DOHH2 (cell line): ENCODE measurements around the gene AFF2.

Source experiments
- H3F3A ChIP-seq: fragments of 200-600 bp; sonication (generic), shearing (Covaris generic); 2 replicates; pipeline ENCODE4 v1.6.0; 2016; ENCODE audit warnings: antibody characterized with exemption, mild to moderate bottlenecking; ENCODE audit not compliant: control insufficient read depth, insufficient read depth
- H3K27ac ChIP-seq: fragments of 200-600 bp; sonication (generic); 2 replicates; pipeline ENCODE4 v1.5.1; 2014; ENCODE audit warnings: low read depth, mild to moderate bottlenecking, low read length, moderate library complexity
- H3K27me3 ChIP-seq: fragments of 200-600 bp; sonication (generic); 2 replicates; pipeline ENCODE4 v1.6.1; 2014; ENCODE audit warnings: mild to moderate bottlenecking, low read length, mixed read lengths; ENCODE audit not compliant: control insufficient read depth
- H3K36me3 ChIP-seq: fragments of 200-600 bp; sonication (generic); 2 replicates; pipeline ENCODE4 v1.6.1; 2014; ENCODE audit warnings: mild to moderate bottlenecking, low read length, moderate library complexity, mixed read lengths; ENCODE audit not compliant: control insufficient read depth
- H3K4me1 ChIP-seq: fragments of 200-600 bp; sonication (generic); 2 replicates; pipeline ENCODE4 v1.6.1; 2014; ENCODE audit warnings: mild to moderate bottlenecking, low read length, mixed read lengths; ENCODE audit not compliant: control insufficient read depth
- H3K4me2 ChIP-seq: fragments of 200-600 bp; sonication (generic); 2 replicates; pipeline ENCODE4 v1.6.0; 2014; ENCODE audit warnings: mild to moderate bottlenecking, low read length, moderate library complexity
- H3K4me3 ChIP-seq: fragments of 200-600 bp; sonication (generic); 2 replicates; pipeline ENCODE4 v1.5.1; 2014; ENCODE audit warnings: mild to moderate bottlenecking, low read length, mixed read lengths
- H3K79me2 ChIP-seq: fragments of 200-600 bp; sonication (generic); 2 replicates; pipeline ENCODE4 v1.6.1; 2014; ENCODE audit warnings: mild to moderate bottlenecking, low read length, mixed read lengths; ENCODE audit not compliant: control insufficient read depth
- H3K9me2 ChIP-seq: fragments of 200-600 bp; sonication (generic); replicated peaks from 2 replicates; pipeline ENCODE4 v1.6.1; 2014; ENCODE audit warnings: mild to moderate bottlenecking, low read length, mixed read lengths; ENCODE audit not compliant: control insufficient read depth
- H3K9me3 ChIP-seq: fragments of 200-600 bp; sonication (generic); 2 replicates; pipeline ENCODE4 v1.6.1; 2014; ENCODE audit warnings: antibody characterized with exemption, low read length, mixed read lengths; ENCODE audit not compliant: control insufficient read depth, insufficient read depth
- H4K20me1 ChIP-seq: fragments of 200-600 bp; sonication (generic); 2 replicates; pipeline ENCODE4 v1.6.0; 2014; ENCODE audit warnings: low read depth, mild to moderate bottlenecking, antibody characterized with exemption, low read length, moderate library complexity; ENCODE audit not compliant: control insufficient read depth, insufficient read depth
- CTCF ChIP-seq: fragments of 200-600 bp; sonication (generic); IDR thresholded peaks from one replicate; pipeline ENCODE4 v1.5.1; 2014; ENCODE audit warnings: antibody characterized with exemption, mild to moderate bottlenecking, low read depth, low read length; ENCODE audit not compliant: poor library complexity, severe bottlenecking
- EZH2phosphoT487 ChIP-seq: fragments of 200-600 bp; sonication (generic); IDR thresholded peaks from 2 replicates; pipeline ENCODE4 v1.6.1; 2017; ENCODE audit warnings: borderline replicate concordance, mild to moderate bottlenecking, antibody characterized with exemption, low read length, moderate library complexity, mixed read lengths

AFF2 gene

GRCh38 chrX:148534291-148534690 is 33.9 kb downstream of the AFF2 start:
- peaks cover 96% of the 10 kb centered on the region for H3K4me1 ChIP-seq
- H3F3A ChIP-seq, result peaks cover 9% of the 10 kb centered on the region
- TF ChIP-seq CTCF (no peak), EZH2phosphoT487 (no peak)
- no peak overlapping the region for H3K4me3 ChIP-seq
- no peaks in the 10 kb centered on the region for H3K27me3 ChIP-seq
- H3K79me2 ChIP-seq, result peaks cover 99% of the 10 kb centered on the region
- H3K4me2 ChIP-seq, result peak overlapping the region; percentile 30; the same call in 1 of the 2 replicates
- H3K27ac ChIP-seq, result peak overlapping the region; percentile 32
- peaks cover 37% of the 10 kb centered on the region for H3K36me3 ChIP-seq
- no peaks in the 10 kb centered on the region for H3K9me2 ChIP-seq
- no peaks in the 10 kb centered on the region for H4K20me1 ChIP-seq
- H3K9me3 ChIP-seq, result no peaks in the 10 kb centered on the region

GRCh38 chrX:148535639-148536038 is 35.2 kb downstream of the AFF2 start:
- no peak for TF ChIP-seq CTCF
- no peak for TF ChIP-seq EZH2phosphoT487
- Histone ChIP-seq H4K20me1 (no peaks in the 10 kb centered on the region), H3K4me2 (peak overlapping the region; percentile 95), H3K9me3 (no peaks in the 10 kb centered on the region), H3K27me3 (no peaks in the 10 kb centered on the region), H3K79me2 (peaks cover 98% of the 10 kb centered on the region), H3K27ac (peak overlapping the region; percentile 98; the same call in 1 of the 2 replicates), H3K36me3 (peaks cover 24% of the 10 kb centered on the region), H3K4me1 (peaks cover 96% of the 10 kb centered on the region), H3K4me3 (peak overlapping the region; percentile 27), H3K9me2 (no peaks in the 10 kb centered on the region), H3F3A (peaks cover 22% of the 10 kb centered on the region)

GRCh38 chrX:148536961-148537360 is 36.5 kb downstream of the AFF2 start:
- peaks cover 98% of the 10 kb centered on the region for H3K4me1 ChIP-seq
- H3K9me2 ChIP-seq, result no peaks in the 10 kb centered on the region
- peak overlapping the region; percentile 98 for H3K27ac ChIP-seq
- peaks cover 34% of the 10 kb centered on the region for H3F3A ChIP-seq
- peak overlapping the region; percentile 67 for H3K4me3 ChIP-seq
- H4K20me1 ChIP-seq, result no peaks in the 10 kb centered on the region
- peaks cover 14% of the 10 kb centered on the region for H3K36me3 ChIP-seq
- H3K27me3 ChIP-seq, result no peaks in the 10 kb centered on the region
- H3K79me2 ChIP-seq, result peaks cover 89% of the 10 kb centered on the region
- no peak for TF ChIP-seq EZH2phosphoT487
- no peak for TF ChIP-seq CTCF
- H3K4me2 ChIP-seq, result peak overlapping the region; percentile 95
- H3K9me3 ChIP-seq, result no peaks in the 10 kb centered on the region
